Measurements from ENCODE around the gene CAMK4.

The CAMK4 gene

DNA sequence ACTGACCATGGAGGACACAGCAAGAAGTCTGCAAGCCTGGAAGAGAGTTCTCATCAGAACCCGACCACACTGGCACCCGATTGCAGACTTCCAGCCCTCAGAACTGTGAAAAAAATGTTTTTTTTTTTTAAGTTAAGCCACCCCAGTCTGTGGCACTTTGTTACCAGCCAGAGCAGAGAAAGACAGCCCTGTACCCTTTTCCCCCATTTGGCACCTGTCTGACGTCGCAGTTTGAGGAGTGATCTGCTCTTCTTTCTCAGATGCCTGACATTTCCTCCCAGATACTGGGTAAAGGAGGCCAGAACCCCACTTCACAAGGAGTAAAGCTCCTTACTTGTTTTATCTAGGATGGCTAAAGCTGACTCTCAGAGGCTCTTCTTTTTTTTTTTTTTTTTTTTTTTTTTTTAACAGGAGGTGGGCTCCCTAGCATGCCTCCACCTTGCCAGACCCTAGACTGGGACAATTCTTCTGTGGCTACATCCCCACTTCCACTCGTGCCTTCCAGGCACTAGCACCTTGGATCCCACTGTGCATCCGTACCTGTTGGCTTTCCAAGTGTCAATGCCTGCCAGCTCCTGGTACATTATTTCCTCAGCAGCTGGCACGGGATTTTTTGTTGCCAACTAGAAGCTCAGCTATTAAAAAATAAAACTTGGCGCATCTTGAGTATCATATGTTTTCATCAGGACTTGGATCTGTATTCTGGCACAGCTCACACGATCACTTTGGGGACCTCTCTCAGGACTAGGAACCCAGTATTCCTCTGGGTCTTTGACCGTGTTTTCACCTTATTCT lies 14.4 kb downstream of the CAMK4 start:
- TF ChIP-seq, protein P1, sequence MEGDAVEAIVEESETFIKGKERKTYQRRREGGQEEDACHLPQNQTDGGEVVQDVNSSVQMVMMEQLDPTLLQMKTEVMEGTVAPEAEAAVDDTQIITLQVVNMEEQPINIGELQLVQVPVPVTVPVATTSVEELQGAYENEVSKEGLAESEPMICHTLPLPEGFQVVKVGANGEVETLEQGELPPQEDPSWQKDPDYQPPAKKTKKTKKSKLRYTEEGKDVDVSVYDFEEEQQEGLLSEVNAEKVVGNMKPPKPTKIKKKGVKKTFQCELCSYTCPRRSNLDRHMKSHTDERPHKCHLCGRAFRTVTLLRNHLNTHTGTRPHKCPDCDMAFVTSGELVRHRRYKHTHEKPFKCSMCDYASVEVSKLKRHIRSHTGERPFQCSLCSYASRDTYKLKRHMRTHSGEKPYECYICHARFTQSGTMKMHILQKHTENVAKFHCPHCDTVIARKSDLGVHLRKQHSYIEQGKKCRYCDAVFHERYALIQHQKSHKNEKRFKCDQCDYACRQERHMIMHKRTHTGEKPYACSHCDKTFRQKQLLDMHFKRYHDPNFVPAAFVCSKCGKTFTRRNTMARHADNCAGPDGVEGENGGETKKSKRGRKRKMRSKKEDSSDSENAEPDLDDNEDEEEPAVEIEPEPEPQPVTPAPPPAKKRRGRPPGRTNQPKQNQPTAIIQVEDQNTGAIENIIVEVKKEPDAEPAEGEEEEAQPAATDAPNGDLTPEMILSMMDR (conservative IDR thresholded peaks at IDR 0.05; ENCODE audit: low read length): no peak
- no peak for TF ChIP-seq EZH2phosphoT487 (IDR thresholded peaks at IDR 0.05; ENCODE audit: borderline replicate concordance)
- no peak overlapping the region for H3K4me3 ChIP-seq (ENCODE audit: low read length, poor library complexity, severe bottlenecking)
- peaks cover 82% of the 10 kb centered on the region for H3K79me2 ChIP-seq (ENCODE audit: insufficient read depth, low read length)

DNA sequence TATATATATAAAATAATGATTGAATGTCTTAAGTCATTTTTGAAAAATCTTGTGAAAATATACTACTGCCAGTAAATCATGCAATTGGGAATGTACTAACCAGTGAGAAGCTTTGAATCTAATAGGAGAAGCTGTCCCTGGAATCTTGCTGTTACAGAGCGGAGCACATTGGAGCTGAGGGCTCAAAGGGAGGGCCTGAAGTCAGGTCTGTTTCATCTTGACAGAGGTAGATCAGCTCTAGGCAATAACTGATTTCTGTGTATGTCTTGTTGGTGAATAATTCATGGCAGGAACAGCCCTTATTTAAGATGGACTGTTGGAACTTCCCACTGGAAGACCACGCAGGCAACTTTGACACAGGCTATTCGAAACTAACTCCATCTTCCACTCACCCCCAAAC lies 17.5 kb downstream of the CAMK4 start:
- H3K79me2 ChIP-seq (ENCODE audit: insufficient read depth, low read length): peaks cover 77% of the 10 kb centered on the region
- TF ChIP-seq, protein P1 (conservative IDR thresholded peaks at IDR 0.05; ENCODE audit: low read length): no peak
- no peak for TF ChIP-seq EZH2phosphoT487 (IDR thresholded peaks at IDR 0.05; ENCODE audit: borderline replicate concordance)

More for the DNA sequence above, 14.4 kb downstream of the CAMK4 start:
- no peaks in the 10 kb centered on the region for H3K9me3 ChIP-seq (ENCODE audit: insufficient read depth, low read depth, low read length)
- H3K9ac ChIP-seq (ENCODE audit: low read depth, low read length, poor library complexity, severe bottlenecking): no peak overlapping the region
- H3K4me2 ChIP-seq (ENCODE audit: low read depth, low read length, poor library complexity, severe bottlenecking): peak overlapping the region; percentile 96
- H3K4me1 ChIP-seq (ENCODE audit: insufficient read depth, low read length, poor library complexity, severe bottlenecking): peaks cover 47% of the 10 kb centered on the region
- no peaks in the 10 kb centered on the region for H3K36me3 ChIP-seq (ENCODE audit: insufficient read depth, low read length)
- H2AFZ ChIP-seq (ENCODE audit: low read length): no peak overlapping the region
- H4K20me1 ChIP-seq (ENCODE audit: insufficient read depth, low read length, poor library complexity, severe bottlenecking): no peaks in the 10 kb centered on the region
- no peaks in the 10 kb centered on the region for H3F3A ChIP-seq (ENCODE audit: low read depth)
- H3K9me2 ChIP-seq (replicated peaks; ENCODE audit: low read depth, low read length): no peaks in the 10 kb centered on the region
- H3K27me3 ChIP-seq (ENCODE audit: insufficient read depth, low read length, poor library complexity, severe bottlenecking): no peaks in the 10 kb centered on the region

DNA sequence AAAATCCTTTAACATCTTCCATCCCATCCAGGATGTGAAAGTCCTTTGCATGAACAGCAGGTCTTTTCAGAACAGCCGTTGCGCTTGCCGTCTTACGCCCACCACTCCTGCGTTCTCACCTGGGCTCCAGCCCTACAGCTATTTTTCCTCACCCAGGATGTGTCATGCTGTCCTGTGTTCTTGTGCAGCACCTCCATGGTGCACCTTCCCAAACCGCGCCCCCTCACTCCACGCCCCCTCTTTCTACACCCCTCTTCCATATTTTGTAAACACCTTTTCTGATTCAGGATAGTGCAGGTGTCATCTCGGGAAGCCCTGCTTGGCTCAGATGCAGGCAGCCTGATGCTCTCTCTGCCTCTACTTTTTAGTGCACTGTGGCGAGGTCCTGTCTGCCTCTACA lies 18.4 kb downstream of the CAMK4 start:
- H3K9me3 ChIP-seq (ENCODE audit: insufficient read depth, low read depth, low read length): no peaks in the 10 kb centered on the region
- H3K9me2 ChIP-seq (replicated peaks; ENCODE audit: low read depth, low read length): no peaks in the 10 kb centered on the region
- H4K20me1 ChIP-seq (ENCODE audit: insufficient read depth, low read length, poor library complexity, severe bottlenecking): no peaks in the 10 kb centered on the region
- peaks cover 72% of the 10 kb centered on the region for H3K79me2 ChIP-seq (ENCODE audit: insufficient read depth, low read length)
- H3K36me3 ChIP-seq (ENCODE audit: insufficient read depth, low read length): no peaks in the 10 kb centered on the region; the same call in 1 of the 2 replicates
- H3K4me2 ChIP-seq (ENCODE audit: low read depth, low read length, poor library complexity, severe bottlenecking): no peak overlapping the region
- no peak overlapping the region for H3K4me3 ChIP-seq (ENCODE audit: low read length, poor library complexity, severe bottlenecking)
- H3F3A ChIP-seq (ENCODE audit: low read depth): no peaks in the 10 kb centered on the region
- H2AFZ ChIP-seq (ENCODE audit: low read length): no peak overlapping the region
- peaks cover 19% of the 10 kb centered on the region for H3K4me1 ChIP-seq (ENCODE audit: insufficient read depth, low read length, poor library complexity, severe bottlenecking)
- no peak overlapping the region for H3K9ac ChIP-seq (ENCODE audit: low read depth, low read length, poor library complexity, severe bottlenecking)
- no peak for TF ChIP-seq EZH2phosphoT487 (IDR thresholded peaks at IDR 0.05; ENCODE audit: borderline replicate concordance)
- TF ChIP-seq, protein P1 (conservative IDR thresholded peaks at IDR 0.05; ENCODE audit: low read length): no peak
- H3K27me3 ChIP-seq (ENCODE audit: insufficient read depth, low read length, poor library complexity, severe bottlenecking): no peaks in the 10 kb centered on the region

More for the DNA sequence above, 17.5 kb downstream of the CAMK4 start:
- Histone ChIP-seq H4K20me1 (ENCODE audit: insufficient read depth, low read length, poor library complexity, severe bottlenecking) (no peaks in the 10 kb centered on the region), H3K36me3 (ENCODE audit: insufficient read depth, low read length) (no peaks in the 10 kb centered on the region; the same call in 1 of the 2 replicates), H3K27me3 (ENCODE audit: insufficient read depth, low read length, poor library complexity, severe bottlenecking) (no peaks in the 10 kb centered on the region), H3K4me2 (ENCODE audit: low read depth, low read length, poor library complexity, severe bottlenecking) (no peak overlapping the region), H3F3A (ENCODE audit: low read depth) (no peaks in the 10 kb centered on the region), H3K4me3 (ENCODE audit: low read length, poor library complexity, severe bottlenecking) (no peak overlapping the region), H3K9me3 (ENCODE audit: insufficient read depth, low read depth, low read length) (no peaks in the 10 kb centered on the region), H3K9me2 (replicated peaks; ENCODE audit: low read depth, low read length) (no peaks in the 10 kb centered on the region), H3K9ac (ENCODE audit: low read depth, low read length, poor library complexity, severe bottlenecking) (no peak overlapping the region), H2AFZ (ENCODE audit: low read length) (no peak overlapping the region), H3K4me1 (ENCODE audit: insufficient read depth, low read length, poor library complexity, severe bottlenecking) (peaks cover 25% of the 10 kb centered on the region)
